Keratinocyte (primary cell): ENCODE measurements around the gene ZDHHC1.

Experiments
- EZH2 ChIP-seq: IDR thresholded peaks from one replicate; pipeline ENCODE4 v1.6.1; 2012; ENCODE audit warnings: inconsistent platforms, mild to moderate bottlenecking, low read length, moderate library complexity
- TF ChIP-seq, protein P1 (sequence below), 3 experiments: IDR thresholded peaks in 1 of 3; conservative IDR thresholded peaks in 1 of 3; optimal IDR thresholded peaks in 1 of 3; 2 replicates in 2 of 3; 3 replicates in 1 of 3; pipeline versions ENCODE3 to v1.5.1; 2011; ENCODE audit warnings: low read length in 3 of 3, mild to moderate bottlenecking in 3 of 3, moderate library complexity in 2 of 3, control low read depth in 1 of 3, inconsistent platforms in 1 of 3; ENCODE audit not compliant: insufficient read depth in 2 of 3; ENCODE audit errors: extremely low read depth in 1 of 3

- TF ChIP-seq, protein P1, sequence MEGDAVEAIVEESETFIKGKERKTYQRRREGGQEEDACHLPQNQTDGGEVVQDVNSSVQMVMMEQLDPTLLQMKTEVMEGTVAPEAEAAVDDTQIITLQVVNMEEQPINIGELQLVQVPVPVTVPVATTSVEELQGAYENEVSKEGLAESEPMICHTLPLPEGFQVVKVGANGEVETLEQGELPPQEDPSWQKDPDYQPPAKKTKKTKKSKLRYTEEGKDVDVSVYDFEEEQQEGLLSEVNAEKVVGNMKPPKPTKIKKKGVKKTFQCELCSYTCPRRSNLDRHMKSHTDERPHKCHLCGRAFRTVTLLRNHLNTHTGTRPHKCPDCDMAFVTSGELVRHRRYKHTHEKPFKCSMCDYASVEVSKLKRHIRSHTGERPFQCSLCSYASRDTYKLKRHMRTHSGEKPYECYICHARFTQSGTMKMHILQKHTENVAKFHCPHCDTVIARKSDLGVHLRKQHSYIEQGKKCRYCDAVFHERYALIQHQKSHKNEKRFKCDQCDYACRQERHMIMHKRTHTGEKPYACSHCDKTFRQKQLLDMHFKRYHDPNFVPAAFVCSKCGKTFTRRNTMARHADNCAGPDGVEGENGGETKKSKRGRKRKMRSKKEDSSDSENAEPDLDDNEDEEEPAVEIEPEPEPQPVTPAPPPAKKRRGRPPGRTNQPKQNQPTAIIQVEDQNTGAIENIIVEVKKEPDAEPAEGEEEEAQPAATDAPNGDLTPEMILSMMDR (optimal IDR thresholded peaks at IDR 0.05 in 1 of 3, IDR thresholded peaks at IDR 0.05 in 1 of 3, conservative IDR thresholded peaks at IDR 0.05 in 1 of 3; ENCODE audit: extremely low read depth in 1 of 3, insufficient read depth in 2 of 3, low read length in 3 of 3) = no peak
- TF ChIP-seq EZH2 = no peak
Observed at GRCh38 chr16:67405336-67405735, 10.9 kb downstream of the ZDHHC1 start.
